ENCODE data around the gene WDR35.

The WDR35 gene

GRCh38 chr2:20011276-20012031 lies 21.5 kb upstream of the WDR35 start:
- no peak for DNase-seq (ENCODE audit: low read depth)

DNA sequence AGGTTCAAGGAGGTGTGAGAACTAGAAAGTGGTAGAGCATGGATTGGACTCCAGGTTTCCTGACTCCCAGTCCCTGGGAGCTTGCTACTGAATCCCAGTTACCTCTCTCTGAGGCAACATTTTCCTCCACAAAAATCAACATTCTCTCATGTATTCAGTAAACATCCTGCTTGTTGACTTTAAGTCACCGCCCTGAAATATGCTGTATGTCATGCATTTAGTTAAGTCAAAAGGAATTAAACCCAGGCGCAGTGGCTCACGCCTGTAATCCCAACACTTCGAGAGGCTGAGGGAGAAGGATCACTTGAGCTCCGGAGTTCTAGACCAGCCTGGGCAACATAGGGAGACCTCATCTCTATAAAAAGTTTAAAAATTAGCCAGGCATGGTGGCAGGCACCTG lies 18.8 kb upstream of the WDR35 start:
- DNase-seq (ENCODE audit: low read depth): no peak

DNA sequence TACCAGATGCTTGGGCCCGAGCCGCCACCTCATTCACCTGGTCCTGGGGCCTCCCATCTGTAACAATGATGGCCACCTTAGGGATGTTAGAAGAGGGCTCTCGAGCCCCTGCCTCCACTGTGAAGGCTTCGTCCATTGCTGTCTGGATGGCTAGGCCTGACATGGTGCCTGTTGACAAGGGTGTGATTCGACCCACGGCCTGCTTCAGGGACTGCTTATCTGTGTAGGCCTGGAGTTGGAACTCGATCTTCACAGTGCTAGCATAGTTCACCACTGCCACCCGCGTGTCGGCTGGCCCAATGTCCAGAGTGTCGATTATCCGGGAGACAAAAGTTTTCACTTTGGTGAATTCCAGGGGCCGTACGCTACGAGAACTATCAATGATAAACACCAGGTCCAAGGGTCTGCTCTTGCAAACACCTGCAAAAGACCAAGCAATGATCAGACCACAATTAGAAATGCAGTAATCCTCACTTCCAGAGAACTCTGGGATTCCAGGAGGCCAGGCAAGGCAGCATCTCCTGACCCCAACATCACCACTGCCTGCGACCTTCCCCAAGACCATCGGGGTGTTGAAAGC lies 16.1 kb upstream of the WDR35 start:
- DNase-seq (ENCODE audit: low read depth): no peak

DNA sequence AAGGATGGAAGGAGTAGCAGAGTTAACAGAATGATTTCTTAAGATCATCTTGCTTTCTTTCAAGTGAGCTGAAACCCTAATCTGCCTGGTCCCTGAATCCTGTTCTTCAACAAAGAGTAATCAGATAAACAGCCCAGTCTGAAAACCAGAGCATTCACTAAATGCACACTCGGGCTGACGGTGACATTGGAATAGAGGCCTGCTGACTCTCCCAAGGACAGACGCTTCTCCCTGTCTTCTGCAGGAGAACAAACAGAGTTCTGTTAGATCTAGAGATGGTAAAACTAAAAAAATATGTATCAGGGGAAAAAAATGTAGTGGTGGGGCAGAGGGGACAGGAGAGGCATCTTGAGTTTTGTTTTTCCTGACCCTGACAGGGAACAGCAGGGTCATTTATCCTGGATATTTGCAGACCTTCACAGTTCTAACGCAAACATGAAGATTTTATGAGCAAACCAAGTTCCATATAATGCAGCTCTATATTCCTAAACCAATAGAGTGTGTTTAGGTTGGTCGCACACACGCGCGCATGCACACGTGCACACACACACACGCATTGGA lies 15.2 kb upstream of the WDR35 start:
- DNase-seq (ENCODE audit: low read depth): no peak

- DNase-seq (ENCODE audit: low read depth): no peak
These were observed 11.5 kb upstream of the WDR35 start for GRCh38 chr2:20001361-20001863.

GRCh38 chr2:19993731-19994130 lies 3.8 kb upstream of the WDR35 start:
- no peak for DNase-seq (ENCODE audit: low read depth)

GRCh38 chr2:19991895-19992294 lies 2.0 kb upstream of the WDR35 start:
- no peak for DNase-seq (ENCODE audit: low read depth)

DNA sequence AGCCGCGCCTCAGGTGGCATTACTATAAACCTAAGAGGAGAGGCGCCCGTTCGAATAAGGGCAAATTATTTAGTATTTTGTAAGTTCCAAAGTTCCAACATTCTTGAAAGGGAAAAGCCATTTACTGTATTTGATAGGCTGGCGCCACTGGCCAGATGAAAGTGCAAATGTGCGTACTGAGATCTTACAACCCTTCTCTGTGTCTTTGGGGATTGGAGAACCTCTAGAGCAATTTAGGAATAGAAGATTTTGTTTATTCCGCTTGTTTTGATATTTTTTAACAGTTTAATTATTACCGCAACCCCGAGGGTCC lies 467 bp upstream of the WDR35 start:
- no peak for DNase-seq (ENCODE audit: low read depth)

- DNase-seq (ENCODE audit: low read depth): no peak
These were observed 601 bp downstream of the WDR35 start for GRCh38 chr2:19989342-19989666.

GRCh38 chr2:19988600-19988999 lies 1.3 kb downstream of the WDR35 start:
- no peak for DNase-seq (ENCODE audit: low read depth)

DNA sequence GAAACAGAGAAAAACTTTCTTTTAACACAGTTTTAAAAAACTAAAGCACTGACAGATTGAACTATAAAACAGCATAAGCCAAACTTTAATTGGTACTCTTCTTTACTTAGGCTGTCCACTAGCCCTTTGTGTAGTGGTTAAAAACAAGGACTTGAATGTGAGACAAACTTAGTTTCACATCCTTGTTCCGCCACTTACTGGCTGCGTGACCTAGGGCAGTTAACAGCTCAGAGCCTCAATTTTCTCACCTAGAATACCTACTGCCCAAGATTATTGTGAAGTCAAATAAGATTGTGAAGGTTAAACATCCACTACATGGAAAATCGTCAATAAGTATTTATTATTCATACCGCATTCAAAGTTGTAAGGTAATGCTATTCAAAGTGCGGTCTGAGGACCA lies 2.0 kb downstream of the WDR35 start:
- no peak for DNase-seq (ENCODE audit: low read depth)

DNA sequence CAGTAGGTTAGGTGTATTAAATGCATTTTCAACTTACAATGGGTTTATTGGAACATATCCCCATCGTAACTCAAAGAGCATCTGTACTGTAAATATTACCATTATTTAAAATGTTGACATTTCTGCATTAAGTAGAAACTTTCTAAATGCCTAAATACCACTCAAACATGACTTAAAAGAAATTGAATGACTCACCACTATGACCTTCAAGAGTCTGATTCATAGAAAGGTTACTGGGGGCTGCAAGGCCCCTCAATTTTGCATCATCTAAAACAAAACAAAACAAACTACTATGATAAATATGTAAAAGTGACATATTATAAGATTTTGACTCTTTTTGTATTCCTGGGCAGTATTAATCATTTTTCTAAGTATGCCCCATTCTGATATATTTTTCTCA lies 7.6 kb downstream of the WDR35 start:
- DNase-seq (ENCODE audit: low read depth): no peak

DNA sequence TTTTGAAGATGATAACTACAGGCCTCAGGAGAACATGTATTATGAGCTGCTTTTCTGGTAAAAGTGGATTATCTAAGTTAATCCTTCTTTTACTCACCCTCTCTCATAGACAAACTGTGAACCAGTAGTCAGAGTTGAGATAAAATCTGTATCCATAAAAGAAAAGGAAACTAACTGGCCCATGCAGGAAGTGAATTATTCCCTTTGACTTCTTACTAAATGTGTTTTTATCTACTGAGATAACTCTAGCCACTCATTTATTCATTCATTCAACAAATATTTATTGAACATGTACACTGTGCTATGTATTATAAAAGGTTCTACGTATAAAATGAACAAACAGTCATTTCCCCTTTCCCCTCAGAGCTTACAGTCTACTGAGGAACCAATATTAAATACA lies 10.0 kb downstream of the WDR35 start:
- DNase-seq (ENCODE audit: low read depth): no peak

DNA sequence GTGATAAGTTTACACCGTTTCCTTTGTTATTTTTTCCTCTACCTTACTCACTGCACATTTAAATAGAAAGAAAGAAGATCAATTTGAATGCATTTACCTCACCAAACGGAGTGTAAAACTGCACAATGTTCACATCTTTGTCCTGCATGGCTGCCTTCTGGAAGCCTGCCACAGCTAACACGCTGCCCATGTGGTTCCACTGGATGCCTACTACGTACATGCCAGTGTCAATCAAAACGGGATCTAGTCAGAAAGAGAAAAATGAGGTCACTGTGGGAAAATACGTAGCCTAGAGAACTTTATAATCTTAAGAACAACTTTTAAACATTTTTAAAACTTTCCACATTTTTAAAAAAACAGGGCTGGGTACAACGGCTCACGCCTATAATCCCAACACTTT lies 16.4 kb downstream of the WDR35 start:
- no peak for DNase-seq (ENCODE audit: low read depth)

DNA sequence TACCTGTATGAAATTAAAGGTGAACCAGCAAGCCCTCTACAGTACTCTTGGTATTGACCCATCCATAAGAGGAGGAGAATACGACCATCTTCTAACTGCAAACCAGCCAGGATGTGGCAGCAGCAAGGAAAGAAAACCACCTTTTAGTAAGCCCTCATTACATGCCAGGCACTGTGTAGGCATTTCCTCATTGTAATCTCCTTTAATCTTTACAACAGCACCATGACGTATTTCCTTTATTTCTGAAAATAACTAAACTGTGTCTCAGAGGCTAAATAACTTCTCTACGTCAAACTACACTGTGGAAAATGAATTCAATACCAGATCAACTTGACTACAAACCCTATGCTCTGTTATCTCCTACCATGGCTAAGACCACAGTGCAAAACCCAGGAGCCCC lies 18.2 kb downstream of the WDR35 start:
- no peak for DNase-seq (ENCODE audit: low read depth)

- no peak for DNase-seq (ENCODE audit: low read depth)
These were observed 26.5 kb downstream of the WDR35 start for GRCh38 chr2:19963386-19963785.

DNA sequence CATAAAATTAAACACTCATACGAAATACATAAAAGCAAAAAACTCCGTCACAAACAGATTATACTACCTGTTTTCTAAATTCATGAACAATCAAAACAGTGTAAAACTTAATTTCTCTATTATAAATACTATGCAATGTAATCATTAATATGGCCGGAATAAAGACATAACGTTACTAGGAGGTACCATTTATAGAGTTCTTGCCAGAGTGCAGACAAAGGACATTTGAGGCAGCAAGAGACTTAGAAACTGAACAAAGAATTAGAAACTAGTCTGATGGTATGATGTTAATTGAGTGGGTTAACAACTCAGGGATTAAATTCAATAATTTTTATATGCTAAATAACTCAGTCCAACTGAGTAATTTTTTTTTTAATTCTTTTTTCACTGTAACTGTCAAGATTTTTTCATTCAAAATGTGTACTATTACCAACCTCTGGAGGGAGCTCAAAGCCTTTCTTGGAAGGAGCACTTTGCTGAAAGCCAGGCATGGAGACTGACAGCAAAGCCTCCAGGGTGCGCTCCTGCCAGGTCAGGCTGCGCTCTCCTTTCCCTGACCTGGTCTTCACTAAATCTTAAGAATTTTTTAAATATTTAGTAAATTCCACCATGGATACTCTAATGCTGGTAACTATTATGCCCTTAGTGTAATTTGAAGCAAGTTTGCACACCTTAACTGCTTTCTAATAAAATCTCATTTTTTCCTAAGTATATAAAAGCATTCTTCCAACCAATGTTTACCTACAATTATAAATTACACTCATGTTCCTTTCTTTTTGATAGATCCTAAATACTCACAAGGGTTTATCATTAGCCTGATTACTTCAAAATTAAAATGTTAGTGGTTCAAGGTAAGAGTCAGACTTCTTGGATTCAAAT lies 34.1 kb downstream of the WDR35 start:
- DNase-seq (ENCODE audit: low read depth): peak; percentile 19

GRCh38 chr2:19949071-19949470 lies 40.8 kb downstream of the WDR35 start:
- no peak for DNase-seq (ENCODE audit: low read depth)

GRCh38 chr2:19947184-19947940 lies 42.5 kb downstream of the WDR35 start:
- DNase-seq (ENCODE audit: low read depth): no peak

DNA sequence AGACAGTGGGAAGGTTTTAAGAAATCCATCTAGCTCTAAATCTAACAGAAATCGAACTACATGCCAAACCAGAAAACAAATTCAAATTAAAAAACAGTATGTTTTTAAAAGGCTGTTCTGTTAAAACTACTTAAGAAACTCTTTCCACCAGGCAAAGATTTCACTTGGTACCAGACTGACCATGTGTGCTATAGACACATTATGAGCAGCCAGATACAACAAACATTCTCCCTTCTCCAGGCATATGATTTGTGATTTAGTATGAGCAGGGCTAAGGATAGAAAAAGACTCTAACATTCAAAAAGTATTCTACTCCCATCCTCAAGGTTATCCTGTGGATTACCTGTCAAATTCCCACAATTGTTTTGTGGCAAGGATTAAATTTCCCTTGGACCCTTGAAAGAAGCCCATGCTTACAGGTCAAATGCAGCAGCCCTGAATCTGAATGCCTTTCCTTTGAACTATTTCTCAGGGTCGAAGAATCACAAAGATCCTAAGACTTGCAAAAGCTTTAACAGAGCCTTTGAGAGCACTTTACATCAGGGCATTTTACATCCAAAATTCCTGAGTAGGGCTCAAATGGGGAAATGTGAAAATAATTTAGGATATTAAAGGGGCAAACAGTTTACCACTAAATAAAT lies 45.6 kb downstream of the WDR35 start:
- no peak for DNase-seq (ENCODE audit: low read depth)

GRCh38 chr2:19943189-19943588 lies 46.7 kb downstream of the WDR35 start:
- DNase-seq (ENCODE audit: low read depth): no peak

DNA sequence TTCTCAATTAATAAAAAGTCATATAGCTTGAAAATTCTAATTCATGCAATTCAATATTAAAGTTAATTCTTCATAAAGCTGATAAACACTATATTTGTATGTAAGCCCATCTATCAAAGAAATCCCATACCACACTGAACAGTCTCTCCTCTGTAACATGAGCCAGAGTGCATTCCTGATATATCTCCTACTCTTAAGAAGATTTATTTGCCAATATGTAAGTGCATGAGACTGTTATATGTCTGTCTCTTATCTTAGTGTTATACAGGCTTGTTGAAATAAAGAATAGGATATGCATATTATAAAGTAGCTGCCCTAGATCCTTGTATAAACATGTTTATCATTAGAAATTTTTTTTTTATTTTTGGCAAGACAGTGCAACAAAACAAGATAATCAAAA lies 47.7 kb downstream of the WDR35 start:
- DNase-seq (ENCODE audit: low read depth): no peak

Data from activated gamma-delta T cell treated with anti-CD3 and anti-CD28 coated beads, Interleukin-2, amount 50 U/mL, for 16 hours (primary cell).